ENCODE measurements around the gene PLA2G6.

DNA sequence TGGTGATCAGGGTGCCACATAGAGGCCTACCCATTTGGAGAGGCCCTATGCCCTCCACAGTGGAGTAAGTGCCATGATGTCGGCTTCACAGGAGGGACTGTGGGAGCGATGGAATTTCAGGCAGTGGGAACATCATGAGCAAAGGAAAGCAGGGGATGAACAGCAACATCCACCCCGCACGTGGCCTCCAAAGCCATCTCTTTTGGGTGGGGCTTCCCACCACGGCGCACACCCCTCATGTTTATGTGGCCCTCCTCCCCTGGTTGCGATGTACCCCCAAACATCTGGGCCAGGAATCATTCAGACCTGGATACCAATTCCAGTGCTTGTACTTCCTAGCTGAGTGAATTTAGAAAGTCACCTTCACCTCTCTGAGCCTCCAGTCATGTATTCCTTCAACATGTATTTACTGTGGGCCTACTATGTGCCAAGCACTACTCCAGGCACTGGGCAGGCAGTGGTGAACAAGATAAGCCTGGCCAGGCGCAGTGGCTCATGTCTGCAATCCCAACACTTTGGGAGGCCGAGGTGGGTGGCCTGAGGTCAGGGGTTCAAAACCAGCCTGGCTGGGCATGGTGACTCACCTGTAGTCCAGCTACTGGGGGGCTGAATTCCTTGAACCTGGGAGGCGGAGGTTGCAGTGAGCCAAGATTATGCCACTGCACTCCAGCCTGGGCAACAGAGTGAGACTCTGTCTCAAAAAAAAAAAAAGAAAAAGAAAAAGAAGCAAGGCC lies 18.4 kb upstream of the PLA2G6 start:
- TF ChIP-seq, protein P1, sequence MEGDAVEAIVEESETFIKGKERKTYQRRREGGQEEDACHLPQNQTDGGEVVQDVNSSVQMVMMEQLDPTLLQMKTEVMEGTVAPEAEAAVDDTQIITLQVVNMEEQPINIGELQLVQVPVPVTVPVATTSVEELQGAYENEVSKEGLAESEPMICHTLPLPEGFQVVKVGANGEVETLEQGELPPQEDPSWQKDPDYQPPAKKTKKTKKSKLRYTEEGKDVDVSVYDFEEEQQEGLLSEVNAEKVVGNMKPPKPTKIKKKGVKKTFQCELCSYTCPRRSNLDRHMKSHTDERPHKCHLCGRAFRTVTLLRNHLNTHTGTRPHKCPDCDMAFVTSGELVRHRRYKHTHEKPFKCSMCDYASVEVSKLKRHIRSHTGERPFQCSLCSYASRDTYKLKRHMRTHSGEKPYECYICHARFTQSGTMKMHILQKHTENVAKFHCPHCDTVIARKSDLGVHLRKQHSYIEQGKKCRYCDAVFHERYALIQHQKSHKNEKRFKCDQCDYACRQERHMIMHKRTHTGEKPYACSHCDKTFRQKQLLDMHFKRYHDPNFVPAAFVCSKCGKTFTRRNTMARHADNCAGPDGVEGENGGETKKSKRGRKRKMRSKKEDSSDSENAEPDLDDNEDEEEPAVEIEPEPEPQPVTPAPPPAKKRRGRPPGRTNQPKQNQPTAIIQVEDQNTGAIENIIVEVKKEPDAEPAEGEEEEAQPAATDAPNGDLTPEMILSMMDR (IDR thresholded peaks at IDR 0.05) = no peak
- TF ChIP-seq POLR2A (IDR thresholded peaks at IDR 0.05) = no peak

Measured in ovary (tissue), 3 donors.